OCI-LY7 (cell line): ENCODE measurements around the gene LY9. TPM values are rescaled to one million over a fixed set of nuclear protein-coding genes. Genes with fewer than 3 reads are reported as not detected.
A peak's percentile ranks its signal among the peaks of the same experiment; 100 is the strongest.

Experiments
- BruUV-seq: library from RNA; stranded (reverse); fragments of 400-500 nt; replicated peaks from 2 replicates; lab custom pipeline; 2021; lab: Mats Ljungman, UMichigan
- CTCF ChIA-PET: fragments of 300-600 bp; sonication (Branson Sonifier 250); formaldehyde crosslinking; loops from one replicate; lab custom pipeline; 2022; ENCODE audit warnings: antibody characterized with exemption; ENCODE audit not compliant: unreplicated experiment; lab: Charles Lee
- POLR2A ChIA-PET: fragments of 300-600 bp; sonication (Branson Sonifier 250); formaldehyde crosslinking; loops from one replicate; lab custom pipeline; 2022; ENCODE audit warnings: antibody characterized with exemption; lab: Charles Lee
- DNase-seq: peaks from one replicate; pipeline ENCODE4 v3.0.0-alpha.2; 2015; ENCODE audit warnings: low spot score
- H2AFZ ChIP-seq: fragments of 200-600 bp; sonication (generic), shearing (Covaris generic); 2 replicates; pipeline ENCODE4 v1.6.1; 2014; ENCODE audit warnings: mild to moderate bottlenecking, antibody characterized with exemption, low read length, moderate library complexity
- H3K27ac ChIP-seq: fragments of 200-600 bp; sonication (generic); 2 replicates; pipeline ENCODE4 v1.5.1; 2014; ENCODE audit warnings: mixed run types, low read depth, mild to moderate bottlenecking, moderate library complexity, low read length, inconsistent platforms; ENCODE audit not compliant: poor library complexity, severe bottlenecking
- H3K36me3 ChIP-seq: fragments of 200-600 bp; sonication (generic); 2 replicates; pipeline ENCODE4 v1.6.1; 2014; ENCODE audit warnings: mild to moderate bottlenecking, antibody characterized with exemption, low read length, moderate library complexity, mixed read lengths; ENCODE audit not compliant: insufficient read depth
- H3K4me1 ChIP-seq: fragments of 200-600 bp; sonication (generic); 2 replicates; pipeline ENCODE4 v1.5.1; 2014; ENCODE audit warnings: mild to moderate bottlenecking, low read length; ENCODE audit not compliant: insufficient read depth, poor library complexity, severe bottlenecking
- H3K4me2 ChIP-seq: fragments of 200-600 bp; sonication (generic); 2 replicates; pipeline ENCODE4 v1.6.1; 2014; ENCODE audit warnings: mild to moderate bottlenecking, low read length
- H3K4me3 ChIP-seq: fragments of 200-600 bp; sonication (generic); 2 replicates; pipeline ENCODE4 v1.5.1; 2014; ENCODE audit warnings: mild to moderate bottlenecking, low read depth, low read length; ENCODE audit not compliant: poor library complexity, severe bottlenecking
- H3K79me2 ChIP-seq: fragments of 200-600 bp; sonication (generic); 2 replicates; pipeline ENCODE4 v1.6.1; 2016; ENCODE audit warnings: low read depth, mild to moderate bottlenecking, low read length, moderate library complexity, mixed read lengths; ENCODE audit not compliant: insufficient read depth
- H3K9me2 ChIP-seq: fragments of 200-600 bp; sonication (generic); 2 replicates; pipeline ENCODE4 v1.6.1; 2016; ENCODE audit warnings: mild to moderate bottlenecking, low read length, mixed read lengths; ENCODE audit not compliant: insufficient read depth
- H3K9me3 ChIP-seq: fragments of 200-600 bp; sonication (generic); 2 replicates; pipeline ENCODE4 v1.6.1; 2014; ENCODE audit warnings: mild to moderate bottlenecking, mixed run types, low read length, mixed read lengths
- H4K20me1 ChIP-seq: fragments of 200-600 bp; sonication (generic); 2 replicates; pipeline ENCODE4 v1.6.1; 2014; ENCODE audit warnings: mild to moderate bottlenecking, antibody characterized with exemption, low read length, moderate library complexity, mixed read lengths; ENCODE audit not compliant: insufficient read depth
- EZH2phosphoT487 ChIP-seq: fragments of 200-600 bp; sonication (generic); IDR thresholded peaks from 2 replicates; pipeline ENCODE4 v1.6.1; 2018; ENCODE audit warnings: low read depth, borderline replicate concordance, mild to moderate bottlenecking, mixed run types, antibody characterized with exemption, low read length, moderate library complexity, mixed read lengths
- intact Hi-C: fragments of 100-400 bp; cut with micrococcal nuclease; formaldehyde crosslinking; loops from one replicate; pipeline ENCODE4 v1.10.0; 2022; ENCODE audit not compliant: unreplicated experiment
- total RNA-seq, 2 experiments: library from RNA; depleted of rRNA in 1 of 2; stranded (reverse); fragments of >200 nt in 1 of 2; shearing (Covaris generic) in 1 of 2; gene quantifications; 2 replicates each; pipeline ENCODE4 v1.2.3, GENCODE V29; 2014 to 2022
- TF ChIP-seq, protein P1 (sequence below): fragments of 200-600 bp; sonication (generic); conservative IDR thresholded peaks from 2 replicates; pipeline ENCODE4 v1.5.1; 2014; ENCODE audit warnings: mild to moderate bottlenecking, antibody characterized with exemption, low read length, moderate library complexity, mixed read lengths

The LY9 gene
- total RNA-seq, 2 experiments from 2014 or later = 28.4 to 40.2 TPM

DNA sequence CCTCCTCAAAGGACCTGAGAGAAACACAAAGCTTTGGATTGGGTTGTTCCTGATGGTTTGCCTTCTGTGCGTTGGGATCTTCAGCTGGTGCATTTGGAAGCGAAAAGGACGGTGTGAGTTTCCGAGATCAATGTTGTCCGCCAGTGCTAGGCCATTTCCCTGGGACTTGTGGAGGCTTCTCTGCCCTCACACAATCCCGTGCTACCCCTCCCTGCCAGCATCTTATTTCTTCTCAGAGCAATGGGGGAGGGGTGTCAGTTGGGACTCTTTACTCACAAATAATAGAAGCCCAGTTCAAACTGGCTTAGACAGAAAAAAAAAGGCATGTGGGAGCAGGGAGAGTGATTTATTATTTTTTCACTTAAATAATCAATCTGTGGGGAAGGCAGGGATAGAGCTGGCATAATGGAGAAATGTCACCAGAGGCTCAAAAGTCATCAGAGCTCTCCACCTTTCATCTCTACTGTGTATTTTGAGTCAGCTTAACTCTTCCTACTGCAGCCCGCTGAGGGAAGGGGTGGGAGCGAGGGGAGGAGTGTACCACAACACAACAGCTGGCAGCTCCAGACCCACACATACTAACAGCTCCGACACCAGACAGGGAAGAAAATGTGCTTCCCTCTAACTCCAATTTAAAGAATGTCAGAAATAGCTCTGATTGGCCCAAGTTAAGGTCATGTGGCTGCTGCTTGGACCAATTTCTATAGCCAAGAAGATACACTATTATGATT, 22.4 kb downstream of the LY9 start:
- DNase-seq = no peak
- H3K27ac ChIP-seq = no peak overlapping the region
- H3K4me3 ChIP-seq = no peak overlapping the region
- H3K36me3 ChIP-seq = peaks cover 56% of the 10 kb centered on the region
- H3K9me2 ChIP-seq = no peaks in the 10 kb centered on the region
- intact Hi-C loops = no loop called here
- no peaks in the 10 kb centered on the region for H3K9me3 ChIP-seq
- H3K4me1 ChIP-seq = peaks cover 2% of the 10 kb centered on the region
- H3K79me2 ChIP-seq = no peaks in the 10 kb centered on the region
- BruUV-seq = no TSS peak
- no peak overlapping the region for H2AFZ ChIP-seq
- TF ChIP-seq, protein P1, sequence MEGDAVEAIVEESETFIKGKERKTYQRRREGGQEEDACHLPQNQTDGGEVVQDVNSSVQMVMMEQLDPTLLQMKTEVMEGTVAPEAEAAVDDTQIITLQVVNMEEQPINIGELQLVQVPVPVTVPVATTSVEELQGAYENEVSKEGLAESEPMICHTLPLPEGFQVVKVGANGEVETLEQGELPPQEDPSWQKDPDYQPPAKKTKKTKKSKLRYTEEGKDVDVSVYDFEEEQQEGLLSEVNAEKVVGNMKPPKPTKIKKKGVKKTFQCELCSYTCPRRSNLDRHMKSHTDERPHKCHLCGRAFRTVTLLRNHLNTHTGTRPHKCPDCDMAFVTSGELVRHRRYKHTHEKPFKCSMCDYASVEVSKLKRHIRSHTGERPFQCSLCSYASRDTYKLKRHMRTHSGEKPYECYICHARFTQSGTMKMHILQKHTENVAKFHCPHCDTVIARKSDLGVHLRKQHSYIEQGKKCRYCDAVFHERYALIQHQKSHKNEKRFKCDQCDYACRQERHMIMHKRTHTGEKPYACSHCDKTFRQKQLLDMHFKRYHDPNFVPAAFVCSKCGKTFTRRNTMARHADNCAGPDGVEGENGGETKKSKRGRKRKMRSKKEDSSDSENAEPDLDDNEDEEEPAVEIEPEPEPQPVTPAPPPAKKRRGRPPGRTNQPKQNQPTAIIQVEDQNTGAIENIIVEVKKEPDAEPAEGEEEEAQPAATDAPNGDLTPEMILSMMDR = no peak
- TF ChIP-seq EZH2phosphoT487 = no peak
- H4K20me1 ChIP-seq = no peaks in the 10 kb centered on the region
- ChIA-PET CTCF (no interaction called here), POLR2A (interaction anchor here (0.6 to 1.5 kb wide), 3 partner anchors 19 to 567 kb away, joined by 3 to 7 read pairs (median 7); no protein-coding TSS in a partner anchor)
- no peak overlapping the region for H3K4me2 ChIP-seq

DNA sequence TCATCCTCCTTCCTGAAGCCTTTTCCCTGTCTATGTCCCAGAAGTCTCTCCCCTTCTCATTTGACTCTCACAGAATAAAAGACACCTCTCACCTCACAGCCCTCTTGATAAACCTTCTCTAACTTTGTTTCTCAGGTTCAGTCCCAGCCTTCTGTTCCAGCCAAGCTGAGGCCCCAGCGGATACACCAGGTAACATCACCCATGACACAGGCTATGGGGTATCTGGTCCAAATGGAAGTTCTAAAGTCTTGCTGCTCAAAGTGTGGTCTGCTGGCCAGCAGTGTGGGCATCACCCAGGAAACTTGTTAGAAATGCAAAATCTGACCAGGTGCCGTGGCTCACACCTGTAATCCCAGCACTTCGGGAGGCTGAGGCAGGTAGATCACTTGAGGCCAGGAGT, 23.2 kb downstream of the LY9 start:
- POLR2A ChIA-PET = interaction anchor here (0.6 kb wide), 1 partner anchor 438 kb away, joined by 3 read pairs; no protein-coding TSS in a partner anchor
- intact Hi-C loops = no loop called here
- Histone ChIP-seq H3K4me1 (no peaks in the 10 kb centered on the region), H2AFZ (no peak overlapping the region), H3K36me3 (peaks cover 56% of the 10 kb centered on the region), H3K9me2 (no peaks in the 10 kb centered on the region), H3K4me2 (no peak overlapping the region), H3K4me3 (no peak overlapping the region), H4K20me1 (no peaks in the 10 kb centered on the region), H3K27ac (no peak overlapping the region), H3K79me2 (no peaks in the 10 kb centered on the region), H3K9me3 (no peaks in the 10 kb centered on the region)
- no peak for DNase-seq
- no peak for TF ChIP-seq EZH2phosphoT487
- TF ChIP-seq, protein P1 = no peak
- no TSS peak for BruUV-seq
- CTCF ChIA-PET = no interaction called here

DNA sequence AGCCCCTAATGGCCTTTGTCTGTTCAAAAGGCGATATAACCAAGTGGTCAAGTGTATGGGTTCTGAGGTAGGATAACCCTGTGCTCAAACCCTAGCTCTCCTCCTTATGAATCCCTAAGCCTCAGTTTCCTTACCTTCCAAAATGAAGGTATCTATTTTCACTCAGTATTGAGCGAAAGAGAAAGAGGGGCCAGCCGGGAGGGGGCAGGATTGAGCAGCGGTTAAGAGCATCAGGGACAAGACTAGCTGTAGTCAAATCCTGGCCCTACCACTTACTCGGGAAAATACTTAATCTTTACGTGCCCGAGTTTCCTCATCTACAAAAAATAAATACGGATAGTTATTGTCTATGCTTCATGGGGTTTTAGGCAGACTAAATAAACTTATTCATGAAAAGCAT, 25.7 kb downstream of the LY9 start:
- Histone ChIP-seq H4K20me1 (no peaks in the 10 kb centered on the region), H3K4me1 (no peaks in the 10 kb centered on the region), H3K79me2 (no peaks in the 10 kb centered on the region), H3K4me3 (no peak overlapping the region), H3K9me3 (no peaks in the 10 kb centered on the region), H3K4me2 (no peak overlapping the region), H3K9me2 (no peaks in the 10 kb centered on the region), H3K27ac (no peak overlapping the region), H2AFZ (no peak overlapping the region), H3K36me3 (peaks cover 40% of the 10 kb centered on the region)
- DNase-seq = no peak
- TF ChIP-seq EZH2phosphoT487 = no peak
- TF ChIP-seq, protein P1 = peak; percentile 67
- intact Hi-C loops = no loop called here
- CTCF ChIA-PET = no interaction called here
- BruUV-seq = no TSS peak
- POLR2A ChIA-PET = interaction anchor here (0.5 kb wide), 1 partner anchor 146 kb away, joined by 3 read pairs; no protein-coding TSS in a partner anchor
